NCI-H510A treated with DMSO at 0.1 percent for 48 hours (cell line): ENCODE measurements around the gene UBA7.
"Not testable (repeated sequence)": the region's sequence is repeated elsewhere in the genome, so short reads cannot be mapped to it uniquely, and the experiment has no call there.

Source experiments
- DNase-seq: peaks from one replicate; lab custom pipeline; 2025; lab: John Stamatoyannopoulos, UW

Gene UBA7, protein sequence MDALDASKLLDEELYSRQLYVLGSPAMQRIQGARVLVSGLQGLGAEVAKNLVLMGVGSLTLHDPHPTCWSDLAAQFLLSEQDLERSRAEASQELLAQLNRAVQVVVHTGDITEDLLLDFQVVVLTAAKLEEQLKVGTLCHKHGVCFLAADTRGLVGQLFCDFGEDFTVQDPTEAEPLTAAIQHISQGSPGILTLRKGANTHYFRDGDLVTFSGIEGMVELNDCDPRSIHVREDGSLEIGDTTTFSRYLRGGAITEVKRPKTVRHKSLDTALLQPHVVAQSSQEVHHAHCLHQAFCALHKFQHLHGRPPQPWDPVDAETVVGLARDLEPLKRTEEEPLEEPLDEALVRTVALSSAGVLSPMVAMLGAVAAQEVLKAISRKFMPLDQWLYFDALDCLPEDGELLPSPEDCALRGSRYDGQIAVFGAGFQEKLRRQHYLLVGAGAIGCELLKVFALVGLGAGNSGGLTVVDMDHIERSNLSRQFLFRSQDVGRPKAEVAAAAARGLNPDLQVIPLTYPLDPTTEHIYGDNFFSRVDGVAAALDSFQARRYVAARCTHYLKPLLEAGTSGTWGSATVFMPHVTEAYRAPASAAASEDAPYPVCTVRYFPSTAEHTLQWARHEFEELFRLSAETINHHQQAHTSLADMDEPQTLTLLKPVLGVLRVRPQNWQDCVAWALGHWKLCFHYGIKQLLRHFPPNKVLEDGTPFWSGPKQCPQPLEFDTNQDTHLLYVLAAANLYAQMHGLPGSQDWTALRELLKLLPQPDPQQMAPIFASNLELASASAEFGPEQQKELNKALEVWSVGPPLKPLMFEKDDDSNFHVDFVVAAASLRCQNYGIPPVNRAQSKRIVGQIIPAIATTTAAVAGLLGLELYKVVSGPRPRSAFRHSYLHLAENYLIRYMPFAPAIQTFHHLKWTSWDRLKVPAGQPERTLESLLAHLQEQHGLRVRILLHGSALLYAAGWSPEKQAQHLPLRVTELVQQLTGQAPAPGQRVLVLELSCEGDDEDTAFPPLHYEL

DNA sequence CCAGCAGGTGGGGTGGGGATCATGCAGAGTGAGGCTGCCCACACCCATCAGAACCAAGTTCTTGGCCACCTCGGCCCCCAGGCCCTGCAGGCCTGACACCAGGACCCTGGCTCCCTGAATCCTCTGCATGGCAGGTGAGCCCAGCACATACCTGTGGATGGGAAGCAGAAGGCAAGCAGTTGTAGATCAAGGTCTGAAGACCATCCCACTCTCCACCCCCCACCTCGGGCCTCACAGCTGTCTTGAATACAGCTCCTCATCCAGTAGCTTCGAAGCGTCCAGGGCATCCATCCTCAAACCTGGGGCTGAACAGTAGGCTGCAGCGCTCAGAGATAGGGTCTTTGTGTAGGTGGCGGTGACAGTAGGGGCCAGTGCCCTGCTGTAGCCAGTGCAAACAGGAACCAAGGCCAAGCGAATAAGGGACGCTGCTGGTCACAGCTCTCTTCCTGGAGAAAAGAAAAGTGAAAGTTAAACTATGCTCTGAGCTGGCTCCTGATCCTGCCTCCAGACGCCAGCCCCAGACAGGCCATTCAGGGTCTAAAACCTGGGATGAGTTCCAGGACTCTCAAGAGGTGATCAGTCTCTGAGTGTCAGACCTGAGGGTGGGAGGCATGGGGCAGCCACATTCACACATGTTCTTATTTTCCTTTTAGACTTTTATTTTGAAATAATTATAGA, at the start of gene UBA7:
Gene UBA7 (minus strand): TSS at position 457 of the 678 bp plus-strand sequence. CDS start 166 bp downstream, at position 291.
- no peak for DNase-seq

DNA sequence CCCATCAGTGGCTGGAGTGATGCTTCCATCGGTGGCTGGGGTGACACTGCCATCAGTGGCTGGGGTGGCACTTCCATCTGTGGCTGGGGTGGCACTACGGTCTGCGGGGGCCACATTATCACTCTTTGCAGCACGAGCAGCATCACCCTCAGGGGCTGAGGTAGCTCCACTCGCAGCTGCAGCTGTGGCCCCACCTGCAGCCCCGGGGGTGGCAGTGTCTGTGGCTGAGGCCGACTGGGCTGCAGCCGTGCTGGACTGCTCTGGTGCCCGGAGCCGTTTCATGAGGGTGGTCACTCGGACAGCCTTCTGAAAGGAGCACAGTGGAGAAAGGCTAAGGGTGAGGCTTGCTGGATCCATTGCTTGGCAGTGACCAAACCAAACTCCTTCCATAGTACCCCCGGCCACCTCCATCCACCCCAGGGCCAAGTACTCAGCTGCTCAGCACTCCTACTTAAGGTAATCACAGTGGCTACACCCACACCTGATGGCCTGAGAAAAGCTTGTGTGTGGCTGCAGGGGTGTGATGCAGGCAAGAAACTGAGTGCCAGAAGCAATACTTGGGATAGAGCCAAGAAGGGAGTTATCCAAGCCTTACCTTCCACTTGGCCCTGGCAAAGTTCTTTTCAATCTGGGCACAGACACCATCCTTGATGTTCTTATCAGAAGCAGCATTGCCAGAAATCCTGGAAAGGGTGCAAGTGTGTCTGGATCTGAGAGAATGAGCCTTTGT, 46.0 kb upstream of the UBA7 start:
- DNase-seq = no peak

DNA sequence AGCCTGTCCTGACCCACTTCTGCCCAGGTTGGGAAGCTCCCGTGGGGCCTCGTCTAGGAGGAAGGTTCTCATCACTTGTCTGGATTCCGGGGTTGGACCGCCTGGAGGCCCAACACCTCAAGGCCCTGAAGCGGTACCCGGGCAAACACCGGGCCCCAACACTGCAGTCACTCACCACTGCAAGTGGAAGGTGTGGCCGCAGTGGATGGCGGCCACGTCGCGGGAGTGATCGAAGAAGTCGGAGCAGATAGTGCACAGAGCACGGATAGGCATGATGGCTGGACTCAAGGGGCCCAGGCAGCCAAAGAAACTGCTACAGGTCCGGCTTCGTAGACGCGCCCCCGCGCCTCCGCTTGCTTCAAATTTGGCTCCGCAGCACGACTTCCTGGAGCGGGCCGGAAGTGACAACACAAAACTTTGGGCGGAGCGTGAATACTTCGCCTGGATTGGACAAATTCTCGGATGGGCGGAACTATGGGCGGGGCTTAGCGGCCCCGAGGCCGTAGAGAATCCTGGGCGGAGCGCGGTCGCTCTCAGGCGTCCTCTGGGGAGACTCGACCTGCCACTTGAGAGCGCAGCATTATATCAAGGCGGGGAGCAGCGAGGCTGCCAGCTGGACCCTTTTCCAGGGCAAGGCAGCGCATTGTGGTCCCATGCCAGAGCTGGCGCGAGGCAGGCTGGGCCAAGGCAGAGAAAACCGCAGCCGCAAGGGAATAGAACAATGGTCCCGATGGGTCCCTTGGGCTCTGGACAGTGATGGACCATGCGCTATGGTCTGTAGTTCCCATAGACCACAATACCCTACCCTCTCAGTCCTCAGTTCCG, 42.6 kb upstream of the UBA7 start, which contains the start of gene TRAIP:
Gene TRAIP (minus strand): TSS at position 384 of the 825 bp plus-strand sequence. CDS start 111 bp downstream, at position 273.
- peak; percentile 85 for DNase-seq

DNA sequence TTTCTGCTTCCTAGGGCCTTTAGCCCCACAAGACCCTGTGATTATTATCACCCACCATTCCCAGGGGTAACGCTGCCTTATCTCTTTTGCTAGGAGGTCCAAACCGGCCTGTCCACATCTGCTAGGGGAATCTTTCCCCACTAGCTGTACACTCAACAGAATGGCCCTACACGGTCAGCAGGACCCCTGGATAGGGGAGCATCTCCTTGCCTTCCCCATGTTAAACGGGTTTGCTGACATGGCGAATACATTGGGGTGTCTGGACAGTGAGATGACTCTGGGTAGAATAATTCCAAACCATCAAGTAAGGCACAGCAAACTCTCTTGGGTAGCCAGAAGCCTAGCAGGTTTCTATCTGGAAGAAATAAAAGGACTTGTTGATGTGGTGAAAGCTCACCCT, 41.9 kb upstream of the UBA7 start:
- no peak for DNase-seq

DNA sequence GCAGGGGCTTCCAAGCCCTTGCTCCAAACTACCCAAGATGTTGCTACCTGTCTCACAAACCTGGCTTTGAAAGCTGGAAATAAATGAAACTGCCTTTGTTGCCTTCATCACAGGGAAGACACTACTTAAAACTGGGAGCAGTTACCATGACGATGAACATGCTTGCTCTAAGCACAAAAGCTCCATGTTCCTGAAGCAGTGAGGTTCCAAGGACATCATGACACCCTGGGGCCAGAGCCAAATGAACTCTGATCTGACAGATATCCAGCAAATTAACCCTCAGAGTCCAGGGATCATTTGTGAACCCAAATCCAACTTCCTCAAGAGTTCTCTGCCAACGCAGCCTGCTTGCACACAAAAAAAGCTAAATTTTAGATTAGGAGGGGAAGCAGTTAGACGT, 31.9 kb upstream of the UBA7 start:
- no peak for DNase-seq

DNA sequence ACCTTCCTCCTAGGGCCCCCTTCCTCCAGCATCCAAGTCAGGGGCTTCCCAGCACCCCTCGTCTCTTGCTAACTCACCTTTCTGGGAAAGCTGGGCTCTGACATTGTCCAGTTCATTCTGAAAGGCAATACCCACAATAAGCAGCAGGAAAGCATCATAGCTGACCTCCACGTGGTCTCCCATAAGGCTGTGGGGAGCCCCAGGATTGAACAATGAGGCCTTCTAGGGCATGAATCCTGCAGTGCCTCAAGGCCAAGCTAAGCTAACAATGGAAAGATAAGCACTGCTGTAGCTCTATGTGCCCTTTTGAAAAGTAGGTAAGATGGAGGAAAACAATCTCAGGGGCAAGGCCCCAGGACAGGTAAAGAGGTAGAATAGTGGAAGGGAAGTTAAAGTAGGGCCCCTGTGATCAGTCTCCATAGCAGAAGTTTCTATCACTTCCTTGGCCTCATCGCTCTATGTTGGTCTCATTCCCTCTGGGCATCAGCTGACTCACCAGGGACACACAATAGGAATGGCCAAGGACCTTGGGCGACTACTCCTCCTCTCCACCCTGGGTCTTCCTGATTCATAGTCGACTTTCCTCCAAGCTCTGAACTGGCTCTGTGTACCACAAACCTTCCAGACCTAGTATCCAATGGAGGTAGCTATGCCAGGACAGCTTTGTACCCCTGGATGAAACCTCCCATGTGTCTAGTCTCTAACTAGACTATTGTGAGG, 30.9 kb upstream of the UBA7 start:
- no peak for DNase-seq

DNA sequence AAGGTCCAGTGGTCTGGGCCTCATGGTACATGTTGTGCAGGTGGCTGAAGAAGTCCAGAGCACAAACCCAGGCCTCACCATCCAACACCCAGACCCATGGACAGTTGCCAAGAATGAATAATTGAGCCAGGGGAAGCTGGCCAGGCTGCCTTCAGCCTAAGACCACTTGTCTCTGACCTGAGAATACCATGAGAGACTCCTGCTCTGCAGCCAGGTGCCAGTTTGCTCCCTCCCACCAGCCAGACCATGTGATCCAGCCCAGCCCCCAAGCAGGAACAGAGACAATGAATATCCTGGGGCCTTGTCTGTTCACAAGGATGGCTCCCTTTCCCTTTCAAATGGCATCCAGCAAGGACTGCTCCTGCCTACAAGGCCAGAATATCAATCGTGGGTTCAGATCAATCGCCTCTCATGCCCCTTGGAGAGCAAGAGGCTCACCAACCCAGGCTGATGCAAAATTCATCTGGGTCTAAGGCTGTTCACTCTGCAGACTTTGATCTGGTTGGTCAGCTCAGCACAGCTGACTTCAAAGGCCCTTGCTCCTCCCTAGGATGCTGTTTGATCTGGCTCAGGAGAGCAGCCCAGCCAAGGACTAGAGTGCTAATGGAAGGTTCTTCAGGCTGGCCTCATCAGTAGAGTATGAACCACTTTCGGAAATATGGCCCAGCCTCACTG, 29.2 kb upstream of the UBA7 start:
- DNase-seq = no peak

DNA sequence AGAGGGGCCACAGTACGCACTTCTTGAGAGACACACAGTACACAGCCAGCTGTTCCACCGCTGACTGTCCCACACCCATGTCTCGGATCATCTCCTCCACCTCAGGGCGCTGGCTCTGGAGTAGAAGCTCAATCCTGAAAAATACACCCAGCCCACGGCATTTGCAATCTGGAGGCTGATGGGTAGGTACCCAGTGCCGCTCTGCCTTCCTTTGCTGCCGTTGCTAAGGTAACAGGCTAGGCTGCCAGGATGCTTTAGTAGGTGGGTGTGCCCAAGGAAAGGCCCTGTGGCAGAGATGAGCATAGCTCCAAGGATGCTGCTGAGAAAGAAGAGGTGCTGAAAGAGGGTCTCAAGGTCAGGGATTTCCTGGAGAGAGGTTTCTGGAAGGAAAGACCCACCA, 28.1 kb upstream of the UBA7 start:
- DNase-seq = no peak

DNA sequence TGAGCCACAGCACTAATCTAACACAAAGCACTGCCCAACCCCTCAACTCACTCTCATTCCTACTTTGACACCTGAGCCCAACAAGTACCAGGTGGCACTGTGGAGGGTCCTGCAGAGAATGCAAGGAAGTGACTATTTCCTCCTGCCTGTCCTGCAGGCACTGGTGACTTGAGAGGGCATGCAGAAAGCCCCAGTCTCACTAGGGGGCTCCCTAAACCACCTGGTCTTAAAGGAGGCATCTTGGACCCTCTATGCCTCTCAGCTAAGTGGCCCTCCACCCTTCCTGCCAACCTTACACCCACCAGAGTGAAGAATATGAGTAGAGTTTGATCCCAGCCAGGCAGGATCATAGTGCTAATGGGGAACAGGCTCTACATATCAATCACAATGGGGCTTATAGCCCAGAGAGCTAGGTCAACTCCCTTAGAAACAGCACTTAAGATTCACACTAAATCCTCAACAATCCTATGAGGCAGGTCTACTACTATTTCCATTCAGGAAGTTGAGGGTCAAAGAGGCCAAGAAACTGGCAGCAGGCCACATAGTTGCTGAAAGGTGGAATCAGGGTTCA, 27.5 kb upstream of the UBA7 start:
- no peak for DNase-seq

DNA sequence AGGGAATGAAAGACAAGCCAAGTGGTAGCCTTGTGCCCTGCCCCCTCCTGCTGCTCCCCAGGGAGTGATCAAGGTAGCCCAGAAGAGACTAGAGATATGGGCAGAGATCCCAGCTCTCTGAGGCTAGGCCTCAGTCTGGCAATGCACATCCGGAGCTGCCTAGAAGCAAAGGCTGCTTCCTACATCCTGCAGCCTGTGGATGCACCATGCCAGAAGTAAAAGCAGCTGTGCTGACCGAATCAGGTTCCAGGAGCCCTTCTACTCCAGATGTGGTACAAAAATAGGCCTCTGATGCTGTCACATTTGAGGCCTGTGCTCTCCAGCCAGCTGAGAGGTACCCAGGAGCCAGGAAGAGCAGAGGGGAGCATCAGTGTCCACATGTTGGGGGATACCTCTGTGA, 26.6 kb upstream of the UBA7 start:
- no peak for DNase-seq

DNA sequence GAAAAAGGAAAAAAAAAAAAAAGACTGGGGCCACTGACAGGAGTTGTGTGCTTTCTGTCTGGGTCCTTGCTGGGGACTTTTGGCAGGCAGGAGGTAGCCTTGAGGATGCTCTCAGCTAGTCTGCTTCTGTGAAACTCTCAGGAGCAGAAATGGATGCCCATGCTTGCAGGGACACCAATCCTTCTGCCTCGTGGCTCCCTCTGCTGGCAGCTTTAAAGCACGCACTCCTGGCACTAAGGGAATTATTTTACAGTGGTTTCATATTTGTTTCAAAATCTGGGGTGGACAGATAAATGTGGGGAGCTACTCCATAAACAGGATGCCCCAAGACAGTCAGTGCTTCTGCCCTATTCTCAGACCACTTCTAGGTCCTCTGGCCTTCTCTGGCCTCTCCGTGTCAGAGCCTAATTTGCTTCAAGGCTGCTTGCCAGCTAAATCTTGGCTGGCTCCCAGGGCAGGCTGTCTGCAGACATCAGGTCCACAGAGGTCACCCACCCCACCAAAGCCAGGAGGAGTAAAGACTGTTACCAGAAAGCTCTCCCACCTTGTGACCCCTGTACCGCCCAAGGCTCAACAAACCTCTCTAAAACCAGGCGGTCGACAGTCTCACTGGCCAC, 25.5 kb upstream of the UBA7 start:
- DNase-seq = peak; percentile 67

DNA sequence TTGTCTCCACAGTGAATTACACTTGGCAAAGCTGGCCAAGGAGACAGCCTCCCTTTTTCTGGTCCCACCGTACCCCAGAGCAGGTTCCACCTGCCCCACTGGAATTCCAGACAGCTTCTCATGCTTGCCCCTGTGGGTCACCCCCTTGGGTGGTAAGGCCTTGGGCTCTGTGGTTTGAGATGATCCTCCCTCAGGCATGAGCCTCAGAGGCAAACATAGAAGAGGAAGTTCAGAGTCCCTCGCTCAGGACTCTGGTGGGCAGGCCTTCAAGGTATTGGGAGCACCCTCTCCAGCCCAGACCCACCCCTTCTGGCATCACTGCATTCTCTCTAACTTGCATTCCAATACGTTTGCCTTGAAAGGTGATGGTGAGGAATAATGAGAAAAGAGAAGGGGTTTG, 17.6 kb upstream of the UBA7 start:
- no peak for DNase-seq

DNA sequence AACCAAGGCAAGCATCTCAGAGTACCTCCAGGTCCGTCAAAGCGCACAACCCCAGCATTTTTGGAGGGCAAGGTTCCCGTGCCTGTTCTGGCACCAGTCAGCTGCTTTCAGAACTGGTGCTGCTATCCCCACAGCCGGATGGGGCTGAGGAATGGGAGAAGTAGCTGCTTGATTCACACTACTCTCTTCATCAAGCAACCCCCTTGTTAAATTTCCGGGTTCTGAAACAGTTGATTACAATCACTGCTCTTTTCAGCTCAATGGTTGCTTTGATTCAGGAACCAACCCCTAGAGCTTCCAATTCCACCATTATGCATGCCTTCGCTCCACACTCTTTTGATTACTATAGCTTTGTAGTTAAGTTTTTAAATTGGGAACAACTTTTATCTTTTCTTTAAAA, 12.3 kb upstream of the UBA7 start:
- DNase-seq = no peak

DNA sequence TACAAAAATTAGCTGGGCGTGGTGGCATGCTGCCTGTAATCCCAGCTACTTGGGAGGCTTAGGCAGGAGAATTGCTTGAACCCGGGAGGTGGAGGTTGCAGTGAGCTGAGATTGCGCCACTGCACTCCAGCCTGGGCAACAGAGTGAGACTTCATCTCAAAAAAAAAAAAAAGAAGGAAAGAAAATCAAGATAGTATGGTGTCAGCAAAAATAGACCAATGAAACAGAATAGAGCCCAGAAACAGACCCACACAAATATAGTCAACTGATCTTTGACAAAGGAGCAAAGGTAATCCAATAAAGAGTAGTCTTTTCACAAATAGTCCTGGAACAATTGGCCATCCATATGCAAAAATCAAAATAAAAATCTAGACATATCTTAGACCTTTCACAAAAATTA, 9.4 kb upstream of the UBA7 start:
- DNase-seq = not testable (repeated sequence)

DNA sequence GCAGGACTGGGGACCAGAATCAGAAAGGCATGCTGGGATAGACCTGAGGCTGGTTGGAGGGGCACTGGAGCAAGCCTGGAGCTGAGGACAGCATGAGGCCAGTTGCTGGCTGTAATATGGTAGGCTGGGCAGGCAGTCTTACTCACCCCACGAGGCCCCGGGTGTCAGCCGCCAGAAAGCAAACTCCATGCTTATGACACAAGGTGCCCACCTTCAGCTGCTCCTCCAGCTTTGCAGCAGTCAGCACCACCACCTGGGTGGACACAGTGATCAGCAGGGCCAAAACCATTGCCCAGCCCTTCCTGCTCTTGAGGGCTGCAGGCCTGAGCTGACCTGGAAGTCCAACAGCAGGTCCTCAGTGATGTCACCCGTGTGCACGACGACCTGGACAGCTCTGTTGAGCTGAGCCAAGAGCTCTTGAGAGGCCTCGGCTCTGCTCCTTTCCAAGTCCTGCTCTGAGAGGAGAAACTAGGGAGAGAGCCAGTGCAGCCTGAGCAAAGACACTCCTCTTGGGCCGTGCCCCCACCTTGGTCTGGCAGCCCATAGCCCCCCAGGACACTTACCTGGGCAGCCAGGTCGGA, 747 bp downstream of the UBA7 start:
- no peak for DNase-seq

DNA sequence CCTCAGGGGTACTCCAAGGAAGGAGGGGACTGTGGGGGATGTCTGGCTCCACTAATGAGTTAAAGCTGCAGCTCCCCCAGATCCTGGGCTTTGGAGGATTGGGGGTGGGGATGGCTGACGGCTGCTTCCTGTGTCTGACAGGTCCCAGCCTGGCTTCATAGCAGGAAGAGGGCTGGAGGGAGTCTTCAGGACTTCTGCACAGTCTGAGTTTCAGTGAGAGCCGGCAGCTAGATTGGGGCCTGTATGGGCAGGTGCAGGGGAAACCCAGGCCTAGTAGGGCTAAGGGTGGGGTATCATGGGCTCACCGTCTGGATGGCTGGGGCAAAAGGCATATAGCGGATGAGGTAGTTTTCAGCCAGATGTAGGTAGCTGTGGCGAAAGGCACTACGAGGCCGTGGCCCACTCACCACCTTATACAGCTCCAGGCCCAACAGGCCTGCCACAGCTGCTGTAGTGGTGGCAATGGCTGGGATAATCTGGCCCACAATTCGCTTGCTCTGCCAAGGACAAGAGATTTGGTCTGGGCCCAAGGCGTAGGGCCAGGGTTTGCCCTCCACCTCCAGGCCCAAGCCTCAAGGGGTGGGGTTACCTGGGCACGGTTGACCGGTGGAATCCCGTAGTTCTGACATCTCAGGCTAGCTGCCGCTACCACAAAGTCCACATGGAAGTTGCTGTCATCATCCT, 6.2 kb downstream of the UBA7 start:
- no peak for DNase-seq

DNA sequence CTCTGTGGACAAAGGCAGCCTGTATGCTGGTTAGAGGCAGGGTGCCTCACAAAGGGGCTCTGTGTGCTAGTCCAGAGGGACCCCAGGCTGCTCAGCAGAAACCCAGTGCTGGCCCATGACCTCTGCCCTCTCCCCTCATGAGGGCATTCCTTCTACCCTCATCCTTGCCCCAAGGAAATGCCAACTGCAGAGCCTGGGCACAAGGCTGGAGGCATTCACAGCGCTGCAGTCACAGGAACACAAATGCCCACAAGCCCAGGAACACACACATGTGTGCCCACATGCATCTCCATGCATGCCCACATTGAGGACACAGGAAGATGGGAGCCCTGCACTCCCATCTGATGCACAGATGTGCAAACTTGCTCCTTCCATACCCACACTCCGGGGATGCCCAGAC, 6.9 kb downstream of the UBA7 start:
- no peak for DNase-seq
